CD14-positive monocyte (primary cell): ENCODE results near the gene ACOT2. TPM values are rescaled to one million over a fixed set of nuclear protein-coding genes. Genes with fewer than 3 reads are reported as not detected.

Experiments used
- DNase-seq, 3 donors: peaks; one replicate each; pipeline ENCODE4 v3.0.0-alpha.2; 2011 to 2022
- H2AFZ ChIP-seq: 2 replicates; pipeline ENCODE4 v1.6.0; 2012; ENCODE audit warnings: mild to moderate bottlenecking, low read depth, low read length, inconsistent platforms; ENCODE audit not compliant: insufficient read depth, poor library complexity, severe bottlenecking
- H3K27ac ChIP-seq, 2 donors: 1 replicate in 1 of 2; 2 replicates in 1 of 2; pipeline ENCODE4 v1.5.1; 2012 to 2013; ENCODE audit warnings: low read length in 2 of 2, control low read depth in 1 of 2, inconsistent platforms in 1 of 2, low read depth in 1 of 2, mild to moderate bottlenecking in 1 of 2
- H3K27me3 ChIP-seq, 2 donors: one replicate each; pipeline versions ENCODE4 v1.6.0 to v1.6.1; 2011 to 2013; ENCODE audit warnings: low read length in 2 of 2; ENCODE audit not compliant: control insufficient read depth in 2 of 2, insufficient read depth in 2 of 2
- H3K36me3 ChIP-seq, 2 donors: replicated peaks in 1 of 2; 1 replicate in 1 of 2; 2 replicates in 1 of 2; pipeline versions ENCODE4 v1.5.1 to v1.6.1; 2012 to 2013; ENCODE audit warnings: low read length in 2 of 2, control low read depth in 1 of 2, inconsistent platforms in 1 of 2, mild to moderate bottlenecking in 1 of 2; ENCODE audit not compliant: insufficient read depth in 2 of 2, control insufficient read depth in 1 of 2
- H3K4me1 ChIP-seq, 2 donors: 1 replicate in 1 of 2; 2 replicates in 1 of 2; pipeline versions ENCODE4 v1.5.1 to v1.6.1; 2012 to 2013; ENCODE audit warnings: low read length in 2 of 2, control low read depth in 1 of 2, inconsistent platforms in 1 of 2, mild to moderate bottlenecking in 1 of 2, moderate library complexity in 1 of 2; ENCODE audit not compliant: insufficient read depth in 2 of 2, control insufficient read depth in 1 of 2
- H3K4me2 ChIP-seq: replicated peaks from 2 replicates; pipeline ENCODE3; 2012; ENCODE audit warnings: low read length, moderate library complexity, mild to moderate bottlenecking; ENCODE audit not compliant: poor library complexity, severe bottlenecking; ENCODE audit errors: extremely low read depth
- H3K4me3 ChIP-seq, 3 experiments: fragments of 200-600 bp in 1 of 3; sonication (generic) in 1 of 3; replicated peaks in 1 of 3; 1 replicate in 2 of 3; 2 replicates in 1 of 3; pipeline ENCODE4 v1.5.1; 2011 to 2013; ENCODE audit warnings: low read length in 3 of 3, mild to moderate bottlenecking in 3 of 3, control low read depth in 2 of 3, low read depth in 2 of 3, inconsistent platforms in 1 of 3, moderate library complexity in 1 of 3
- H3K79me2 ChIP-seq: 2 replicates; pipeline ENCODE4 v1.6.0; 2012; ENCODE audit warnings: mild to moderate bottlenecking, control low read depth, inconsistent platforms, low read length, moderate library complexity; ENCODE audit not compliant: insufficient read depth
- H3K9ac ChIP-seq: 2 replicates; pipeline ENCODE4 v1.6.0; 2017; ENCODE audit warnings: low read length, mild to moderate bottlenecking; ENCODE audit not compliant: insufficient read depth, poor library complexity, severe bottlenecking
- H3K9me3 ChIP-seq, 2 donors: replicated peaks in 1 of 2; 1 replicate in 1 of 2; 2 replicates in 1 of 2; pipeline versions ENCODE4 v1.5.1 to v1.6.1; 2012 to 2013; ENCODE audit warnings: low read length in 2 of 2, control low read depth in 1 of 2; ENCODE audit not compliant: control insufficient read depth in 1 of 2, insufficient read depth in 1 of 2
- H4K20me1 ChIP-seq: 2 replicates; pipeline ENCODE4 v1.6.0; 2012; ENCODE audit warnings: mild to moderate bottlenecking, low read length, control low read depth, moderate library complexity; ENCODE audit not compliant: insufficient read depth
- H3K27ac Mint-ChIP-seq, 7 donors: one replicate each; pipeline ENCODE4 v1.8.0; 2020; ENCODE audit warnings: mild to moderate bottlenecking in 7 of 7, mixed read lengths in 7 of 7, moderate library complexity in 6 of 7, inconsistent platforms in 2 of 7
- H3K27me3 Mint-ChIP-seq, 3 donors: one replicate each; pipeline ENCODE4 v1.8.0; 2021 to 2022; ENCODE audit warnings: low read depth in 3 of 3, mild to moderate bottlenecking in 3 of 3, mixed read lengths in 3 of 3, moderate library complexity in 3 of 3, inconsistent platforms in 1 of 3
- H3K36me3 Mint-ChIP-seq, 2 donors: one replicate each; pipeline ENCODE4 v1.8.0; 2020; ENCODE audit warnings: mixed read lengths in 2 of 2, inconsistent platforms in 1 of 2, mild to moderate bottlenecking in 1 of 2
- H3K4me1 Mint-ChIP-seq: one replicate; pipeline ENCODE4 v1.8.0; 2020; ENCODE audit warnings: mild to moderate bottlenecking, mixed read lengths
- H3K4me3 Mint-ChIP-seq, 2 donors: one replicate each; pipeline ENCODE4 v1.8.0; 2020; ENCODE audit warnings: mild to moderate bottlenecking in 2 of 2, mixed read lengths in 2 of 2, moderate library complexity in 1 of 2
- H3K9me3 Mint-ChIP-seq, 7 donors: one replicate each; pipeline ENCODE4 v1.8.0; 2020 to 2022; ENCODE audit warnings: mixed read lengths in 7 of 7, mild to moderate bottlenecking in 6 of 7, moderate library complexity in 6 of 7, inconsistent platforms in 2 of 7
- WGBS: methylation state at CpG from one replicate; pipeline ENCODE4 v1.1.5; 2013; ENCODE audit warnings: missing lambda C conversion rate; ENCODE audit not compliant: insufficient coverage; 5-methylcytosine and 5-hydroxymethylcytosine counted together
- intact Hi-C, 2 donors: fragments of 100-400 bp; cut with micrococcal nuclease; formaldehyde crosslinking; loops; one replicate each; pipeline versions ENCODE4 v1.15.0 to v1.15.1; 2023
- polyA plus RNA-seq, 3 donors: library from polyadenylated mRNA; depleted of rRNA in 1 of 3; unstranded in 2 of 3; stranded (reverse) in 1 of 3; fragments of 300-500 nt in 2 of 3; fragments of >200 nt in 1 of 3; fragmentation: Illumina TruSeq in 2 of 3; gene quantifications; 1 replicate in 2 of 3; 2 replicates in 1 of 3; pipeline ENCODE4 v1.2.3, GENCODE V29; 2012 to 2021
- TF ChIP-seq, protein P1 (sequence below): fragments of 200-600 bp; IDR thresholded peaks from one replicate; pipeline ENCODE4 v1.8.0; 2022; ENCODE audit warnings: antibody characterized with exemption, mild to moderate bottlenecking

ACOT2 gene
- polyA plus RNA-seq, 3 donors = 2.6 to 6.0 (median 5.2) TPM

DNA sequence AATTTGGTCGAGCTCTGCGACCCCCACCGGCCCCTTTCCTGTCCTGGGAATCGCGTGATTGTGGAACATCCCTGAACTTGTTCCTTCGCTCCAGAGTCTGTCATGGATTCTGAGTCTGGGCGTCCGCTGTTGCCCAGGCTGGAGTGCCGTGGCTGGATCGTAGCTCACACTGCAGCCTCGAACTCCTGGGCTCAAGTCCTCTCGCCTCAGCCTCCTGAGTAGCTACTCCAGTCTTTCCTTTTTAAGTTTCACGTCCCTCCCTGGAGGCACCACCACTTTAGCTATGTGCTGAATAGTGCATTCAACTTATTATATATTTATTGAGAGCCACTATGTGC, 44.0 kb downstream of the ACOT2 start:
- H3K36me3 Mint-ChIP-seq = no peaks in the 10 kb centered on the region
- peaks cover 11 to 16% of the 10 kb centered on the region in 2 donors for H3K27me3 ChIP-seq
- peak overlapping the region; percentile 82 to 92 for H3K4me3 Mint-ChIP-seq
- peak overlapping the region; percentile 85 for H2AFZ ChIP-seq
- H3K9me3 ChIP-seq = no peaks in the 10 kb centered on the region
- H3K9me3 Mint-ChIP-seq = peaks cover 0 to 4% (median 1%) of the 10 kb centered on the region in 7 donors
- peaks cover 7 to 9% of the 10 kb centered on the region in 2 donors for H3K4me1 ChIP-seq
- H3K4me1 Mint-ChIP-seq = peaks cover 7% of the 10 kb centered on the region
- H3K36me3 ChIP-seq = no peaks in the 10 kb centered on the region
- H3K79me2 ChIP-seq = no peaks in the 10 kb centered on the region
- no peaks in the 10 kb centered on the region for H4K20me1 ChIP-seq
- no peak for DNase-seq
- TF ChIP-seq, protein P1, sequence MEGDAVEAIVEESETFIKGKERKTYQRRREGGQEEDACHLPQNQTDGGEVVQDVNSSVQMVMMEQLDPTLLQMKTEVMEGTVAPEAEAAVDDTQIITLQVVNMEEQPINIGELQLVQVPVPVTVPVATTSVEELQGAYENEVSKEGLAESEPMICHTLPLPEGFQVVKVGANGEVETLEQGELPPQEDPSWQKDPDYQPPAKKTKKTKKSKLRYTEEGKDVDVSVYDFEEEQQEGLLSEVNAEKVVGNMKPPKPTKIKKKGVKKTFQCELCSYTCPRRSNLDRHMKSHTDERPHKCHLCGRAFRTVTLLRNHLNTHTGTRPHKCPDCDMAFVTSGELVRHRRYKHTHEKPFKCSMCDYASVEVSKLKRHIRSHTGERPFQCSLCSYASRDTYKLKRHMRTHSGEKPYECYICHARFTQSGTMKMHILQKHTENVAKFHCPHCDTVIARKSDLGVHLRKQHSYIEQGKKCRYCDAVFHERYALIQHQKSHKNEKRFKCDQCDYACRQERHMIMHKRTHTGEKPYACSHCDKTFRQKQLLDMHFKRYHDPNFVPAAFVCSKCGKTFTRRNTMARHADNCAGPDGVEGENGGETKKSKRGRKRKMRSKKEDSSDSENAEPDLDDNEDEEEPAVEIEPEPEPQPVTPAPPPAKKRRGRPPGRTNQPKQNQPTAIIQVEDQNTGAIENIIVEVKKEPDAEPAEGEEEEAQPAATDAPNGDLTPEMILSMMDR = no peak
- H3K27me3 Mint-ChIP-seq = peaks cover 11 to 28% (median 26%) of the 10 kb centered on the region in 3 donors
- intact Hi-C loops = no loop called here
- no peak overlapping the region for H3K27ac ChIP-seq
- peak overlapping the region; percentile 36 for H3K9ac ChIP-seq
- peak overlapping the region; percentile 92 for H3K4me2 ChIP-seq
- H3K4me3 ChIP-seq = peak overlapping the region; percentile 33 to 82 (median 68)
- under 1% methylated on average over 11 of the region's 13 CpGs for WGBS
- H3K27ac Mint-ChIP-seq = no peak overlapping the region

DNA sequence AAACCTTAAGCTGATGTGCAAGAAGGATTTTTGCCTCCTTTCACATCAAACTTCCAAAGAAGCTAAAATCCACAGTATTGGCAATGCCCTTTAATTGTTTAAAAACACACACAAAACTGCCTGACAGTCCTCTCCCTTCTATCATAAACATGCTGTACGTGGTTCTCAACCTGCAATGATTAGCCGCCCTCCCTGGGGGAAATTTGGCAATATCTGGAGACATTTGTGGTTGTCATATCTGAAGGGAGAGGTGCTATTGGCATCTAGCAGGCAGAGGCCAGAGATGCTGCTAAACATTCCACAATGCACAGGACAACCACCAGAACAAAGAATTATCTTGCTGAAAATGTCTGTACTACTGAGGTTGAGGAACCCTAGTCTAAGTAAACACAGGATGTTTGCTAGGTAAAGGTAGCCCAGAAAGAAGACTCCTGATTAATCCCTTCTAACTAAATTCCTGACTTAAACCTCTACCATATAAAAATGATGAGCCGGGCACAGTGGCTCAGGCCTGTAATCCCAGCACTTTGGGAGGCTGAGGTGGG, 44.5 kb downstream of the ACOT2 start:
- WGBS = no CpG with 5 or more reads among the region's 3 CpGs
- H4K20me1 ChIP-seq = no peaks in the 10 kb centered on the region
- peaks cover 7 to 9% of the 10 kb centered on the region in 2 donors for H3K4me1 ChIP-seq
- Mint-ChIP-seq H3K36me3 (no peaks in the 10 kb centered on the region), H3K4me3 (peak overlapping the region; percentile 82 to 92), H3K4me1 (peaks cover 7% of the 10 kb centered on the region), H3K27me3 (peaks cover 11 to 28% (median 26%) of the 10 kb centered on the region in 3 donors), H3K9me3 (peaks cover 0 to 4% (median 0%) of the 10 kb centered on the region in 7 donors), H3K27ac (no peak overlapping the region)
- no peaks in the 10 kb centered on the region for H3K79me2 ChIP-seq
- no peaks in the 10 kb centered on the region for H3K36me3 ChIP-seq
- intact Hi-C loops = no loop called here
- peak overlapping the region; percentile 36 for H3K9ac ChIP-seq
- no peaks in the 10 kb centered on the region for H3K9me3 ChIP-seq
- TF ChIP-seq, protein P1 = no peak
- H2AFZ ChIP-seq = peak overlapping the region; percentile 85
- DNase-seq = no peak
- no peak overlapping the region for H3K27ac ChIP-seq
- H3K27me3 ChIP-seq = peaks cover 11 to 16% of the 10 kb centered on the region in 2 donors
- H3K4me2 ChIP-seq = peak overlapping the region; percentile 92
- peak overlapping the region in 1 of 3 experiments; percentile 82 for H3K4me3 ChIP-seq
